A549 treated with CpdA at 1 μM for 4 hours (cell line): Measurements from ENCODE around the gene NCAPG2. TPM values are rescaled to one million over a fixed set of nuclear protein-coding genes. Genes with fewer than 3 reads are reported as not detected.

Experiments
- total RNA-seq: library from RNA; stranded (reverse); fragments of 200-300 nt; extraction: Qiagen RNA extraction; gene quantifications from 5 replicates; pipeline ENCODE4 v1.2.3, GENCODE V29; 2022; ENCODE audit warnings: low read depth

Gene NCAPG2
- total RNA-seq, result 30.1 to 38.0 TPM (median 37.3 TPM) in 5 replicates

GRCh38 chr7:158704524-158705233 is at the start of gene NCAPG2:
TSS of gene NCAPG2 (minus strand) at chr7:158704804. CDS start at chr7:158701899, 2,905 bp downstream.

GRCh38 chr7:158587162-158588084 is 117.2 kb downstream of the NCAPG2 start, which contains the start of gene PTPRN2:
TSS of gene PTPRN2 (minus strand) at chr7:158587823.

Other genes with a start within 250 kb of the NCAPG2 start
- 0.47 to 1.4 TPM (median 0.72 TPM) in 5 replicates for gene PTPRN2, start 117.0 kb downstream of the NCAPG2 start, total RNA-seq
- gene ESYT2, start 124.7 kb upstream of the NCAPG2 start, total RNA-seq, result 52.3 to 68.9 TPM (median 62.5 TPM) in 5 replicates
- gene DYNC2I1, start 151.8 kb upstream of the NCAPG2 start, total RNA-seq, result 8.5 to 12.7 TPM (median 9.7 TPM) in 5 replicates